NK-92 (cell line): Measurements from ENCODE around the gene IL36B.
"Not testable (repeated sequence)": the region's sequence is repeated elsewhere in the genome, so short reads cannot be mapped to it uniquely, and the experiment has no call there.

Experiments used
- DNase-seq: peaks from one replicate; lab custom pipeline; 2025; ENCODE audit not compliant: unreplicated experiment; lab: John Stamatoyannopoulos, UW

The IL36B gene

GRCh38 chr2:113052396-113052917, at the start of gene IL36B:
Gene IL36B, minus strand, starts transcription at chr2:113052867.
- no peak for DNase-seq

GRCh38 chr2:113102133-113102532, 49.5 kb upstream of the IL36B start:
- no peak for DNase-seq

- DNase-seq, result no peak
These were observed 45.9 kb upstream of the IL36B start for GRCh38 chr2:113098532-113098931.

- no peak for DNase-seq
These were observed 45.4 kb upstream of the IL36B start for GRCh38 chr2:113098041-113098440.

GRCh38 chr2:113096842-113097618, 44.4 kb upstream of the IL36B start:
- DNase-seq, result not testable (repeated sequence)

GRCh38 chr2:113096306-113096705, 43.6 kb upstream of the IL36B start:
- not testable (repeated sequence) for DNase-seq

GRCh38 chr2:113093613-113093977, 40.9 kb upstream of the IL36B start:
- no peak for DNase-seq

- no peak for DNase-seq
These were observed 40.4 kb upstream of the IL36B start for GRCh38 chr2:113092864-113093612.

GRCh38 chr2:113091231-113091896, 38.7 kb upstream of the IL36B start:
- DNase-seq, result no peak

GRCh38 chr2:113089916-113090315, 37.2 kb upstream of the IL36B start:
- no peak for DNase-seq

GRCh38 chr2:113088213-113088992, 35.7 kb upstream of the IL36B start:
- no peak for DNase-seq

GRCh38 chr2:113085542-113085941, 32.9 kb upstream of the IL36B start:
- DNase-seq, result no peak

- DNase-seq, result no peak
These were observed 31.8 kb upstream of the IL36B start for GRCh38 chr2:113084249-113085000.

- DNase-seq, result no peak
These were observed 30.6 kb upstream of the IL36B start for GRCh38 chr2:113083296-113083695.

- DNase-seq, result no peak
These were observed 29.0 kb upstream of the IL36B start for GRCh38 chr2:113081488-113082210.

- no peak for DNase-seq
These were observed 27.5 kb upstream of the IL36B start for GRCh38 chr2:113080134-113080533.

- no peak for DNase-seq
These were observed 26.5 kb upstream of the IL36B start for GRCh38 chr2:113079131-113079530.

- DNase-seq, result no peak
These were observed 25.7 kb upstream of the IL36B start for GRCh38 chr2:113078350-113078839.

GRCh38 chr2:113077921-113078320, 25.3 kb upstream of the IL36B start:
- no peak for DNase-seq
